Hematopoietic multipotent progenitor cell treated with erythropoietin and hydrocortisone succinate and interleukin-3 and kit ligand, for 8 days (in vitro differentiated cells): ENCODE data around the gene GRB10.

Source experiments
- DNase-seq: peaks from one replicate; pipeline ENCODE4 v3.0.0-alpha.2; 2015

Gene GRB10

GRCh38 chr7:50667338-50667737 is 115.4 kb downstream of the GRB10 start:
- no peak for DNase-seq

- DNase-seq = no peak
Measured at GRCh38 chr7:50666124-50666496, 116.6 kb downstream of the GRB10 start.

GRCh38 chr7:50665403-50666123 is 117.1 kb downstream of the GRB10 start:
- no peak for DNase-seq

- DNase-seq = no peak
Measured at GRCh38 chr7:50664937-50665336, 117.8 kb downstream of the GRB10 start.

GRCh38 chr7:50664461-50664922 is 118.2 kb downstream of the GRB10 start:
- DNase-seq = no peak

GRCh38 chr7:50663396-50664102 is 119.1 kb downstream of the GRB10 start:
- no peak for DNase-seq

GRCh38 chr7:50662996-50663395 is 119.7 kb downstream of the GRB10 start:
- DNase-seq = no peak

- peak; percentile 11 for DNase-seq
Measured at GRCh38 chr7:50662041-50662694, 120.5 kb downstream of the GRB10 start.

GRCh38 chr7:50661345-50662040 is 121.2 kb downstream of the GRB10 start:
- DNase-seq = no peak

- DNase-seq = no peak
Measured at GRCh38 chr7:50660830-50661175, 121.9 kb downstream of the GRB10 start.

- peak; percentile 20 for DNase-seq
Measured at GRCh38 chr7:50660040-50660829, 122.5 kb downstream of the GRB10 start.

- DNase-seq = no peak
Measured at GRCh38 chr7:50659329-50659965, 123.2 kb downstream of the GRB10 start.

- DNase-seq = no peak
Measured at GRCh38 chr7:50658696-50659095, 124.0 kb downstream of the GRB10 start.

GRCh38 chr7:50657912-50658311 is 124.8 kb downstream of the GRB10 start:
- no peak for DNase-seq

GRCh38 chr7:50657341-50657873 is 125.3 kb downstream of the GRB10 start:
- DNase-seq = no peak

GRCh38 chr7:50656141-50656895 is 126.4 kb downstream of the GRB10 start:
- DNase-seq = no peak

- DNase-seq = no peak
Measured at GRCh38 chr7:50655490-50655889, 127.2 kb downstream of the GRB10 start.

GRCh38 chr7:50655020-50655419 is 127.7 kb downstream of the GRB10 start:
- DNase-seq = no peak

GRCh38 chr7:50653981-50654425 is 128.7 kb downstream of the GRB10 start:
- no peak for DNase-seq

- DNase-seq = no peak
Measured at GRCh38 chr7:50653126-50653864, 129.4 kb downstream of the GRB10 start.
